Colonic mucosa (tissue), 4 donors: ENCODE results near the gene TTC12. TPM values are rescaled to one million over a fixed set of nuclear protein-coding genes. Genes with fewer than 3 reads are reported as not detected.
"Not testable (repeated sequence)": the region's sequence is repeated elsewhere in the genome, so short reads cannot be mapped to it uniquely, and the experiment has no call there.

Source experiments
- DNase-seq: peaks from one replicate; pipeline ENCODE4 v3.0.0-alpha.2; 2020
- H3K27ac ChIP-seq: fragments of 200-600 bp; one replicate; pipeline ENCODE4 v1.8.0; 2021
- H3K27me3 ChIP-seq: fragments of 200-600 bp; one replicate; pipeline ENCODE4 v1.8.0; 2021
- H3K36me3 ChIP-seq: fragments of 200-600 bp; one replicate; pipeline ENCODE4 v1.8.0; 2021
- H3K4me1 ChIP-seq: fragments of 200-600 bp; one replicate; pipeline ENCODE4 v1.8.0; 2021; ENCODE audit warnings: mild to moderate bottlenecking
- H3K4me3 ChIP-seq: fragments of 200-600 bp; one replicate; pipeline ENCODE4 v1.8.0; 2021
- H3K9ac ChIP-seq, 2 donors: one replicate each; pipeline ENCODE4 v1.7.0; 2013; ENCODE audit warnings: control low read depth in 2 of 2, low read depth in 2 of 2, low read length in 2 of 2
- H3K9me3 ChIP-seq: fragments of 200-600 bp; one replicate; pipeline ENCODE4 v1.8.0; 2021
- intact Hi-C: fragments of 100-400 bp; cut with DNase I; formaldehyde crosslinking; loops from one replicate; pipeline ENCODE4 v1.14.1; 2022
- total RNA-seq, 2 donors: library from RNA; stranded (reverse); fragmentation: NEBNext Ultra II Directional in 1 of 2; extraction: Animal tissue kit (Norgen Biotek cat#: 25700) in 1 of 2; gene quantifications; one replicate each; pipeline ENCODE4 v1.2.1, GENCODE V29; 2021
- TF ChIP-seq, protein P1 (sequence below): fragments of 200-600 bp; IDR thresholded peaks from one replicate; pipeline ENCODE4 v1.8.0; 2022; ENCODE audit warnings: antibody characterized with exemption, mild to moderate bottlenecking
- donor health status: healthy.
- donor health status: DM: no; HTN: no; CAD: no.
- donor health status: DM: no; HTN: no; CAD: no.

Gene TTC12
- total RNA-seq, 2 donors from 2014 or later = 11.1 to 21.3 TPM

- Histone ChIP-seq H3K9ac (no peak overlapping the region), H3K4me3 (no peak overlapping the region), H3K27me3 (no peaks in the 10 kb centered on the region), H3K36me3 (no peaks in the 10 kb centered on the region), H3K27ac (no peak overlapping the region), H3K4me1 (no peaks in the 10 kb centered on the region), H3K9me3 (no peaks in the 10 kb centered on the region)
- intact Hi-C loops = loop anchor here (10.0 kb wide), 1 partner anchor 1069 kb away; the partner anchor contains the start of gene PTS
- no peak for DNase-seq
- TF ChIP-seq, protein P1, sequence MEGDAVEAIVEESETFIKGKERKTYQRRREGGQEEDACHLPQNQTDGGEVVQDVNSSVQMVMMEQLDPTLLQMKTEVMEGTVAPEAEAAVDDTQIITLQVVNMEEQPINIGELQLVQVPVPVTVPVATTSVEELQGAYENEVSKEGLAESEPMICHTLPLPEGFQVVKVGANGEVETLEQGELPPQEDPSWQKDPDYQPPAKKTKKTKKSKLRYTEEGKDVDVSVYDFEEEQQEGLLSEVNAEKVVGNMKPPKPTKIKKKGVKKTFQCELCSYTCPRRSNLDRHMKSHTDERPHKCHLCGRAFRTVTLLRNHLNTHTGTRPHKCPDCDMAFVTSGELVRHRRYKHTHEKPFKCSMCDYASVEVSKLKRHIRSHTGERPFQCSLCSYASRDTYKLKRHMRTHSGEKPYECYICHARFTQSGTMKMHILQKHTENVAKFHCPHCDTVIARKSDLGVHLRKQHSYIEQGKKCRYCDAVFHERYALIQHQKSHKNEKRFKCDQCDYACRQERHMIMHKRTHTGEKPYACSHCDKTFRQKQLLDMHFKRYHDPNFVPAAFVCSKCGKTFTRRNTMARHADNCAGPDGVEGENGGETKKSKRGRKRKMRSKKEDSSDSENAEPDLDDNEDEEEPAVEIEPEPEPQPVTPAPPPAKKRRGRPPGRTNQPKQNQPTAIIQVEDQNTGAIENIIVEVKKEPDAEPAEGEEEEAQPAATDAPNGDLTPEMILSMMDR = no peak
These were observed 20.4 kb upstream of the TTC12 start for GRCh38 chr11:113293936-113294335.

DNA sequence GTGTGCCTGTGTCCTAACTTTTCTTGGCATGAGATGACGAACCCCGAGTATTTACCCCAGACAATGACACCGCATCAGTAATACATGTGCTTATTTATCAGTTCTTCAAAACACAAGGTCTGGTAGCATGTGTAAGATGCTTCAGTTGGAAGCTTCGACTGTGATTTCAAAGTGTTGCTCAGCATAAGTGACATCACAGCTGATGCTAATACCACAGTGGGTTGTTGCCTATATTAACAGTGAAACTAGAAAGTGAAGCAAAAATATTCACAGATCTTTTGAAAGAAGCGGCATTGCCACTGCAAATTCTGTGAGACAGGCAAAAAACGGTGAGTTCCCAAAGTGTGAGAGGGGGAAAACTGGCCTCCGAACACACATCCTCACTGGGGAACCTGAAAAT lies 18.4 kb upstream of the TTC12 start:
- intact Hi-C loops = loop anchor here (10.0 kb wide), 1 partner anchor 1071 kb away; the partner anchor contains the start of gene PTS
- no peak overlapping the region for H3K9ac ChIP-seq
- TF ChIP-seq, protein P1 = no peak
- no peak overlapping the region for H3K27ac ChIP-seq
- DNase-seq = no peak
- no peak overlapping the region for H3K4me3 ChIP-seq
- H3K36me3 ChIP-seq = no peaks in the 10 kb centered on the region
- no peaks in the 10 kb centered on the region for H3K27me3 ChIP-seq
- no peaks in the 10 kb centered on the region for H3K4me1 ChIP-seq
- H3K9me3 ChIP-seq = no peaks in the 10 kb centered on the region

- no peaks in the 10 kb centered on the region for H3K9me3 ChIP-seq
- H3K4me3 ChIP-seq = no peak overlapping the region
- no peaks in the 10 kb centered on the region for H3K4me1 ChIP-seq
- TF ChIP-seq, protein P1 = no peak
- no peaks in the 10 kb centered on the region for H3K27me3 ChIP-seq
- intact Hi-C loops = loop anchor here (10.0 kb wide), 1 partner anchor 1072 kb away; the partner anchor contains the start of gene PTS
- H3K36me3 ChIP-seq = no peaks in the 10 kb centered on the region
- no peak overlapping the region for H3K9ac ChIP-seq
- DNase-seq = no peak
- no peak overlapping the region for H3K27ac ChIP-seq
These were observed 17.8 kb upstream of the TTC12 start for GRCh38 chr11:113296447-113297205.

DNA sequence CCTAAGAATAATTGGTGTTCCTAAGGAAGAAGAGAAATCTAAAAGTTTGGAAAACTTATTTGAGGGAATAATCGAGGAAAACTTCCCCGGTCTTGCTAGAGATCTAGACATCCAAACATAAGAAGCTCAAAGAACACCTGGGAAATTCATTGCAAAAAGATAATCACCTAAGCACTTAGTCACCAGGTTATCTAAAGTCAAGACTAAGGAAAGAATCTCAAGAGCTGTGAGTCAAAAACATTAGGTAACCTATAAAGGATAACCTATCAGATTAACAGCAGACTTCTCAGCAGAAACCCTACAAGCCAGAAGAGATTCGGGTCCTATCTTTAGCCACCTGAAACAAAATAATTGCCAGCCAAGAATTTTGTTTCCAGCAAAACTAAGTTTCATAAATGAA lies 15.9 kb upstream of the TTC12 start:
- not testable (repeated sequence) for H3K36me3 ChIP-seq, H3K4me3 ChIP-seq, DNase-seq, H3K9me3 ChIP-seq, H3K27me3 ChIP-seq, H3K27ac ChIP-seq, H3K9ac ChIP-seq, H3K4me1 ChIP-seq
- intact Hi-C loops = loop anchor here (10.0 kb wide), 1 partner anchor 1074 kb away; the partner anchor contains the start of gene PTS

DNA sequence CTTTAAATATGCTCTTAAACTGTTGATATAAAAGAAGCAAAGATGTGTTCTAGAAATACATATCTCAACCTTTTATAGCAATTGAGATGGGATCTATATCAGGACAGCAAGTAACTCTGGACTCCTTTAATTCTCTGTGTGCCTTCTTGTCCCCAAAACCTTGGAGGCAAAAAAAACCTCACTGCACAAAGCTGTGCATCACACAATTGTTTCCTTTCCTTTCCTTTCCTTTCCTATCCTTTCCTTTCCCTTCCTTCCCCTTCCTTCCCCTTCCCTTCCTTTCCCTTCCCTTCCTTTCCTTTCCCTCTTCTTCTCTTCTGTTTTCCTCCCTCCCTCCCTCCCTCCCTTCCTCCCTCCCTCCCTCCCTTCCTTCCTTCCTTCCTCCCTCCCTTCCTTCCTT lies 9.5 kb upstream of the TTC12 start:
- Histone ChIP-seq H3K27me3 (no peaks in the 10 kb centered on the region), H3K9me3 (no peaks in the 10 kb centered on the region), H3K36me3 (no peaks in the 10 kb centered on the region), H3K4me1 (no peaks in the 10 kb centered on the region), H3K27ac (no peak overlapping the region), H3K4me3 (no peak overlapping the region), H3K9ac (no peak overlapping the region)
- intact Hi-C loops = loop anchor here (5.0 kb wide), 1 partner anchor 427 kb away; no protein-coding TSS in a partner anchor
- TF ChIP-seq, protein P1 = no peak
- DNase-seq = no peak
